ENCODE results near the gene SRSF1.

SRSF1 gene

GRCh38 chr17:58019039-58019438, 12.0 kb upstream of the SRSF1 start:
- DNase-seq (ENCODE audit: low read depth): no peak

GRCh38 chr17:58010067-58010799, 3.2 kb upstream of the SRSF1 start:
- no peak for DNase-seq (ENCODE audit: low read depth)

GRCh38 chr17:58007781-58008706, 998 bp upstream of the SRSF1 start:
- DNase-seq (ENCODE audit: low read depth): no peak

- peak; percentile 29 for DNase-seq (ENCODE audit: low read depth)
Observed at GRCh38 chr17:58006560-58006923, 504 bp downstream of the SRSF1 start.

GRCh38 chr17:58005728-58006559, 1.1 kb downstream of the SRSF1 start:
- no peak for DNase-seq (ENCODE audit: low read depth)

- DNase-seq (ENCODE audit: low read depth): no peak
Observed at GRCh38 chr17:58005031-58005727, 1.9 kb downstream of the SRSF1 start.

GRCh38 chr17:58004060-58004459, 3.0 kb downstream of the SRSF1 start:
- no peak for DNase-seq (ENCODE audit: low read depth)

- no peak for DNase-seq (ENCODE audit: low read depth)
Observed at GRCh38 chr17:58002973-58003372, 4.1 kb downstream of the SRSF1 start.

GRCh38 chr17:58002154-58002948, 4.7 kb downstream of the SRSF1 start:
- no peak for DNase-seq (ENCODE audit: low read depth)

- no peak for DNase-seq (ENCODE audit: low read depth)
Observed at GRCh38 chr17:58001461-58002124, 5.5 kb downstream of the SRSF1 start.

GRCh38 chr17:57999496-58000017, 7.5 kb downstream of the SRSF1 start:
- no peak for DNase-seq (ENCODE audit: low read depth)

- DNase-seq (ENCODE audit: low read depth): no peak
Observed at GRCh38 chr17:57999010-57999495, 8.0 kb downstream of the SRSF1 start.

- DNase-seq (ENCODE audit: low read depth): no peak
Observed at GRCh38 chr17:57997085-57997809, 9.8 kb downstream of the SRSF1 start.

GRCh38 chr17:57995076-57995956, 11.7 kb downstream of the SRSF1 start:
- DNase-seq (ENCODE audit: low read depth): peak; percentile 29

GRCh38 chr17:57994436-57994835, 12.6 kb downstream of the SRSF1 start:
- DNase-seq (ENCODE audit: low read depth): no peak

GRCh38 chr17:57993471-57994365, 13.3 kb downstream of the SRSF1 start:
- no peak for DNase-seq (ENCODE audit: low read depth)

GRCh38 chr17:57991537-57991936, 15.5 kb downstream of the SRSF1 start:
- no peak for DNase-seq (ENCODE audit: low read depth)
